Measurements from ENCODE around the gene RALGPS1. TPM values are rescaled to one million over a fixed set of nuclear protein-coding genes. Genes with fewer than 3 reads are reported as not detected.

The RALGPS1 gene
- total and polyA plus RNA-seq, 2 of the 8 experiments (the other 6 are each of a cell fraction or from before 2014, with no cell fraction given), result 20.0 to 23.5 TPM

GRCh38 chr9:127169575-127169883 is 254.9 kb downstream of the RALGPS1 start (continued):
- no peak for TF ChIP-seq FOSL1 (IDR thresholded peaks at IDR 0.05; ENCODE audit: insufficient read depth, low read depth, low read length)

Data from H1 (cell line).